Fibroblast of the aortic adventitia (primary cell): ENCODE results near the gene MACROD1. TPM values are rescaled to one million over a fixed set of nuclear protein-coding genes. Genes with fewer than 3 reads are reported as not detected.

Source experiments
- DNase-seq: peaks from one replicate; pipeline ENCODE4 v3.0.0-alpha.2; 2010; ENCODE audit warnings: low read depth
- H3K4me3 ChIP-seq: 2 replicates; pipeline ENCODE4 v1.5.1; 2011; ENCODE audit warnings: low read depth, mild to moderate bottlenecking, control low read depth, low read length, moderate library complexity
- total RNA-seq: library from RNA; depleted of rRNA; stranded (reverse); fragments of >200 nt; gene quantifications from 2 replicates; pipeline ENCODE4 v1.2.3, GENCODE V29; 2012; ENCODE audit warnings: low replicate concordance
- TF ChIP-seq, protein P1 (sequence below): IDR thresholded peaks from 2 replicates; pipeline ENCODE4 v1.5.1; 2011; ENCODE audit warnings: mild to moderate bottlenecking, low read length, control low read depth, inconsistent platforms; ENCODE audit not compliant: insufficient read depth

MACROD1 gene
- total RNA-seq, 1 donor = 14.5 TPM

DNA sequence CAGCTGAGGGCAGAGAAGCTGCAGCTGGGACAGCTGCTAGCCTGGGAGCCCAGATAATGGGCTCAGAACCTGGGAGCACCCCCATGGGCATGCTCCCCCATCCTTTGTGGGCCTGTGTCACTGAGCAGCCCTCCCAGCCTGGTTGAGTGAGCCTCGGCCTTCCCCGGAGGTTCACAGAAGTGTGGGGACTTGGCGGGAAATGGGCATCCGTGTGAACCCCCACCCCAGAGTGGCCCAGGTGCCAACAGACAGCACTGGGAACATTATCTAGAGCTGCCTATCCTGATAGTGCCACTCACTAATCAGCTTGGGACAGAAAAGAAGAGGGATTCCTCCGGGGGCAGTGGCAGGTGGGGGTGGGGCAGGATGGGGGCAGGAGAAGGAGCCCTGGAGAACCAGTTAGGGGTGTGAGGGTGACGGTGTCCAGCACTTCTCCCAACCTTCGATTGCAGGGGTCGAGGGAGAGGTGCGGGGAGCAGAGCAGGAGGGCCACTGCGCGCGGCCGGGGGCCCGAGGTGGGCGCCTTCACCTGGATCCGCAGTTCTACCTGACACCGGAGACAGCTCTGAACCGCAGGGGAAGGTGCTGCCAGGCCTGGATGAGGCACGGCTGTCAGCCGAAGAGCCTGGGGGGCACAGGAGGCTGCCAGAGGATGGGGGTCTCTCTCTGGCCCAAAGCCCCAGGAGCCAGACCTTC, 97.1 kb downstream of the MACROD1 start:
- DNase-seq = no peak
- no peak overlapping the region for H3K4me3 ChIP-seq
- TF ChIP-seq, protein P1, sequence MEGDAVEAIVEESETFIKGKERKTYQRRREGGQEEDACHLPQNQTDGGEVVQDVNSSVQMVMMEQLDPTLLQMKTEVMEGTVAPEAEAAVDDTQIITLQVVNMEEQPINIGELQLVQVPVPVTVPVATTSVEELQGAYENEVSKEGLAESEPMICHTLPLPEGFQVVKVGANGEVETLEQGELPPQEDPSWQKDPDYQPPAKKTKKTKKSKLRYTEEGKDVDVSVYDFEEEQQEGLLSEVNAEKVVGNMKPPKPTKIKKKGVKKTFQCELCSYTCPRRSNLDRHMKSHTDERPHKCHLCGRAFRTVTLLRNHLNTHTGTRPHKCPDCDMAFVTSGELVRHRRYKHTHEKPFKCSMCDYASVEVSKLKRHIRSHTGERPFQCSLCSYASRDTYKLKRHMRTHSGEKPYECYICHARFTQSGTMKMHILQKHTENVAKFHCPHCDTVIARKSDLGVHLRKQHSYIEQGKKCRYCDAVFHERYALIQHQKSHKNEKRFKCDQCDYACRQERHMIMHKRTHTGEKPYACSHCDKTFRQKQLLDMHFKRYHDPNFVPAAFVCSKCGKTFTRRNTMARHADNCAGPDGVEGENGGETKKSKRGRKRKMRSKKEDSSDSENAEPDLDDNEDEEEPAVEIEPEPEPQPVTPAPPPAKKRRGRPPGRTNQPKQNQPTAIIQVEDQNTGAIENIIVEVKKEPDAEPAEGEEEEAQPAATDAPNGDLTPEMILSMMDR = no peak

DNA sequence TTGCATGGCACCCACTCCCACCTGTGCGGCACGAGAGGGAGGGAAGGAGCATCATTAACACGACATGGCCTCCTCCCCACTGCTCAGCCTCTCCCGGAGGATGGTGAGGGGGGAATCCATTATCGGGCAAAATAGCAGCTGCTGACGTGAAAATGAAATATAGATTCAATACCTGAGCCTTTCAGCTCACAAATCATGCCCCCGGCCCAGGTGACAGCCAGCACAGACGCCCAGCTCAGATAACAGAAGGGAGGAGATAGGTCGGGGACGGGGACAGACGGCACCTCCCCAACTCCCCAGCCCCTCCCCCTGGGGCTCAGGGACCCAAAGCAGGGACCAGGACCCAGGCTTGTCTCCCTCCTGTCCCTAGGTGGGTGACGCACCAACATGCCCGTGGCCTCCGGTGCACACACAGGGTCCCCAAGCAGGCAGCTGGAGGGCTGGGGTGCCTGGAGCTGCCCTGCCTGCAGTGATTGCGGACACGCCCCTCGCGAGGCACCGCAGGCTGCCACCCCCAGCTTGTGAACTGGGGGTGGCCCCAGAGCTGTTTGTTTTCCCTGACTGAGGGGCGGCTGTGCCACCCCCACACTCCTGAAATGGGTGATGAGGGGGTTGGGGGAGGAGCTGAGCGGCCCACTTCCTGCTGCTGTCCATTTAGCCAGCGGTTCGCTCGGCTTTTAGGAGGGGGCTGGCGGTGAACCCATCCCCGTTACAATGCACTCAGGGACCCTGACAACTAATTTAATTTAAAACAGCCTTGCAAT, 98.5 kb downstream of the MACROD1 start:
- DNase-seq = no peak
- TF ChIP-seq, protein P1 = no peak
- H3K4me3 ChIP-seq = no peak overlapping the region

DNA sequence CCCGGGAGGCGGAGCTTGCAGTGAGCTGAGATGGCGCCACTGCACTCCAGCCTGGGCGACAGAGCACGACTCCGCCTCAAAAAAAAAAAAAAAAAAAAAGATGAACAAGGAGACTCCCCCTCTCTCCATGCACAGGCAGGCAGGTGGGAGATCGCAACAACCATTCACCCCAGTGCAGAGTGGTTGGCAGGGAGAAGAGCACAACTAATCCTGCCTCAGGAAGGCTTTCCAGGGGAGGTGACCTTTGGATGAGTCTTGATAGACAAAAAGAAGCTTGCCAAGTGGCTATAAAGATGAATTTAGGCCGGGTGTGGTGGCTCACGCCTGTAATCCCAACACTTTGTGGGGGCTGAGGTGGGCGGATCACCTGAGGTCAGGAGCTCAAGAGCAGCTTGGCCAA, 100.2 kb downstream of the MACROD1 start:
- DNase-seq = no peak
- TF ChIP-seq, protein P1 = no peak
- H3K4me3 ChIP-seq = no peak overlapping the region

DNA sequence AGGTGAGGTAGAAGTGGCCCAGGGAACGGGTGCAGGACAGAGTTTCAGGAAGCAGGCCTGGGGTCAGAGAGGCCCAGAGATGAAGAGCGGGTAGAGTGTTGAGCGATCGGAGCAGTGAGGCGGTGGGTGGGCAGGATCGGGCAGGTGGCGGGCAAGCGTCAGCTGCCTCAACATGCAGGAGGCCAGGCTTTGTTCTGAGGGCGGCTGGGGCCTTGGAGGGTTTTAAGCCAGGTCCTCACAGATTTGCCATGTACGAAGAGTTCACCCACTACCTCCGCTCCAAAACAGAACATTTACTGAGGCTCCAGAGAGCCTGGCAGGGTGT, 100.8 kb downstream of the MACROD1 start:
- DNase-seq = no peak
- no peak overlapping the region for H3K4me3 ChIP-seq
- TF ChIP-seq, protein P1 = no peak

GRCh38 chr11:64064374-64065140, 101.4 kb downstream of the MACROD1 start:
- TF ChIP-seq, protein P1 = no peak
- DNase-seq = no peak

DNA sequence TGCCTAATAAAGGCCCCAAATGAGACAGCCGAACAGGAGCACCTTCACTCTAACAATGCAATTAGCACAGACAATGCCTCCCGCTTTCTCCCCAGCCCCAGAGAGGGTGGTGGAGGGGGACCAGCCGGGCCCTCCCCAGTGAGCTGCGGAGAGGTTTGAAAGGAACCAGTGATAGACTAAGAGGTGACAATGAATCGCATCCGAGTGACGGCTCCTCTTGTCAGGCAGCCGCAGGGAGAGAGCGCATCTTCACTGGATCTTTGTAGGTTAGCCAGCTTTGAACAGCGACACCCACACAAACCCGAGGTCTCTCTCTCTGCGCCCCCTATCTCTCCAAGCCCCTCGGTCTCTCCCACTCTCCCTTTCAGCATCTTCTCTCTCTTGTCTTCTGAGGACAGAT, 102.1 kb downstream of the MACROD1 start:
- TF ChIP-seq, protein P1 = no peak
- DNase-seq = no peak
- no peak overlapping the region for H3K4me3 ChIP-seq

More at GRCh38 chr11:64064374-64065140, 101.4 kb downstream of the MACROD1 start:
- no peak overlapping the region for H3K4me3 ChIP-seq
